Activated naive CD4-positive, alpha-beta T cell (primary cell): ENCODE results near the gene LUZP1.

ENCODE experiments used
- DNase-seq, 4 experiments: peaks; one replicate each; lab custom pipeline; 2025; lab: John Stamatoyannopoulos, UW

The LUZP1 gene

GRCh38 chr1:23116921-23117699, 51.5 kb downstream of the LUZP1 start:
- no peak for DNase-seq

GRCh38 chr1:23116216-23116836, 52.3 kb downstream of the LUZP1 start:
- DNase-seq = no peak

- DNase-seq = no peak
Observed at GRCh38 chr1:23114424-23115079, 54.1 kb downstream of the LUZP1 start.

- no peak for DNase-seq
Observed at GRCh38 chr1:23111600-23112535, 56.8 kb downstream of the LUZP1 start.

GRCh38 chr1:23110391-23110790, 58.3 kb downstream of the LUZP1 start:
- no peak for DNase-seq

- DNase-seq = no peak
Observed at GRCh38 chr1:23108918-23109533, 59.6 kb downstream of the LUZP1 start.

GRCh38 chr1:23103001-23103889, 65.4 kb downstream of the LUZP1 start:
- DNase-seq = no peak

- no peak for DNase-seq
Observed at GRCh38 chr1:23102289-23102688, 66.4 kb downstream of the LUZP1 start.

GRCh38 chr1:23101887-23102286, 66.8 kb downstream of the LUZP1 start:
- no peak for DNase-seq

GRCh38 chr1:23101101-23101827, 67.4 kb downstream of the LUZP1 start:
- no peak for DNase-seq

GRCh38 chr1:23100074-23100748, 68.4 kb downstream of the LUZP1 start:
- DNase-seq = peak in 1 of 4 experiments; percentile 8

- no peak for DNase-seq
Observed at GRCh38 chr1:23099171-23099536, 69.5 kb downstream of the LUZP1 start.

- DNase-seq = peak; percentile 5 to 40 (median 18)
Observed at GRCh38 chr1:23098463-23099170, 70.0 kb downstream of the LUZP1 start.

- no peak for DNase-seq
Observed at GRCh38 chr1:23097316-23097715, 71.3 kb downstream of the LUZP1 start.

GRCh38 chr1:23092447-23092846, 76.2 kb downstream of the LUZP1 start:
- no peak for DNase-seq

GRCh38 chr1:23091545-23091944, 77.1 kb downstream of the LUZP1 start:
- DNase-seq = no peak

- no peak for DNase-seq
Observed at GRCh38 chr1:23090056-23090455, 78.6 kb downstream of the LUZP1 start.

- DNase-seq = no peak
Observed at GRCh38 chr1:23088027-23088426, 80.6 kb downstream of the LUZP1 start.

- DNase-seq = no peak
Observed at GRCh38 chr1:23085696-23086095, 83.0 kb downstream of the LUZP1 start.
